A549 (cell line): ENCODE data around the gene APC. TPM values are rescaled to one million over a fixed set of nuclear protein-coding genes. Genes with fewer than 3 reads are reported as not detected.

Experiments used
- ATAC-seq, 2 experiments: fragments of 200-7000 bp in 1 of 2; fragments of >200 bp in 1 of 2; cut with Nextera tagmentation in 1 of 2; cut with Tn5 transposase in 1 of 2; 3 replicates each; pipeline versions ENCODE4 v1.8.0 to v1.9.1; 2018 to 2020; ENCODE audit warnings: mild to moderate bottlenecking in 1 of 2, moderate library complexity in 1 of 2
- CTCF ChIA-PET: fragments of 300-600 bp; sonication (Branson Sonifier 250); formaldehyde crosslinking; extraction: SDS; loops from one replicate; lab custom pipeline; 2021; ENCODE audit warnings: antibody characterized with exemption, inconsistent platforms; lab: Yijun Ruan, JAX
- POLR2A ChIA-PET: fragments of 350-600 bp; formaldehyde crosslinking; extraction: SDS; loops from one replicate; lab custom pipeline; 2021; ENCODE audit warnings: antibody characterized with exemption, inconsistent platforms; lab: Yijun Ruan, JAX
- DNase-seq, 2 experiments: peaks; one replicate each; pipeline versions ENCODE4 v3.0.0 to v3.0.0-alpha.2; 2011 to 2016; ENCODE audit warnings: low read depth in 1 of 2, low spot score in 1 of 2
- FAIRE-seq: peaks from 2 replicates; lab custom pipeline; 2011; peaks lifted over from hg19 to GRCh38; lab: Jason Lieb, UNC
- H3K27ac ChIP-seq, 2 experiments: fragments of >200 bp; sonication (Bioruptor Twin); formaldehyde crosslinking; 3 replicates each; pipeline ENCODE4 v1.5.1; 2016 to 2017
- H3K4me1 ChIP-seq: fragments of >200 bp; sonication (Bioruptor Twin); formaldehyde crosslinking; 3 replicates; pipeline ENCODE4 v1.6.1; 2016
- H3K4me2 ChIP-seq: fragments of >200 bp; sonication (Bioruptor Twin); formaldehyde crosslinking; 3 replicates; pipeline ENCODE4 v1.6.1; 2016
- H3K4me3 ChIP-seq: fragments of >200 bp; sonication (Bioruptor Twin); formaldehyde crosslinking; 3 replicates; pipeline ENCODE4 v1.5.1; 2016
- H3K9me3 ChIP-seq: fragments of >200 bp; sonication (Bioruptor Twin); formaldehyde crosslinking; 3 replicates; pipeline ENCODE4 v1.6.1; 2016
- CBX8 ChIP-seq: fragments of 200-600 bp; sonication (generic); IDR thresholded peaks from 2 replicates; pipeline ENCODE4 v1.6.1; 2016
- CEBPB ChIP-seq, 2 experiments: fragments of >200 bp in 1 of 2; sonication (Bioruptor Twin) in 1 of 2; formaldehyde crosslinking in 1 of 2; IDR thresholded peaks; 2 replicates each; pipeline ENCODE4 v1.6.1; 2012 to 2016
- EHMT2 ChIP-seq: fragments of 200-600 bp; sonication (generic); IDR thresholded peaks from 2 replicates; pipeline ENCODE4 v1.6.1; 2016; ENCODE audit warnings: antibody characterized with exemption, low read depth, mild to moderate bottlenecking, moderate library complexity
- EP300 ChIP-seq, 2 experiments: fragments of >200 bp; sonication (Bioruptor Twin); formaldehyde crosslinking; IDR thresholded peaks; 2 replicates in 1 of 2; 3 replicates in 1 of 2; pipeline ENCODE4 v1.6.1; 2016 to 2017
- ESRRA ChIP-seq: fragments of 150-350 bp; IDR thresholded peaks from 2 replicates; pipeline ENCODE4 v1.6.1; 2014; ENCODE audit warnings: mild to moderate bottlenecking, low read length, borderline replicate concordance
- FOSL2 ChIP-seq, 2 experiments: fragments of 450-650 bp in 1 of 2; fragments of >200 bp in 1 of 2; sonication (Bioruptor Twin) in 1 of 2; formaldehyde crosslinking; IDR thresholded peaks; 2 replicates each; pipeline versions ENCODE4 v1.5.0 to v1.6.1; 2016 to 2020; ENCODE audit warnings: mild to moderate bottlenecking in 1 of 2, moderate library complexity in 1 of 2
- FOXS1 ChIP-seq: fragments of 250-450 bp; sonication (Bioruptor Pico); IDR thresholded peaks from 2 replicates; pipeline ENCODE4 v1.5.0; 2020; ENCODE audit warnings: mild to moderate bottlenecking, moderate library complexity
- GATA3 ChIP-seq: IDR thresholded peaks from 2 replicates; pipeline ENCODE4 v1.6.1; 2012; ENCODE audit warnings: borderline replicate concordance
- HDAC2 ChIP-seq: fragments of 200-600 bp; sonication (generic); IDR thresholded peaks from 2 replicates; pipeline ENCODE4 v1.6.1; 2016
- HOXB13 ChIP-seq: fragments of 250-450 bp; sonication (Bioruptor Pico); IDR thresholded peaks from 2 replicates; pipeline ENCODE4 v1.5.0; 2020; ENCODE audit warnings: low read depth, mild to moderate bottlenecking, moderate library complexity
- HOXB5 ChIP-seq: fragments of 250-450 bp; sonication (Bioruptor Pico); IDR thresholded peaks from 2 replicates; pipeline ENCODE4 v1.5.0; 2020; ENCODE audit warnings: mild to moderate bottlenecking, moderate library complexity
- JUN ChIP-seq, 2 experiments: fragments of >200 bp; sonication (Bioruptor Twin); formaldehyde crosslinking; IDR thresholded peaks; 2 replicates in 1 of 2; 3 replicates in 1 of 2; pipeline ENCODE4 v1.6.1; 2016 to 2017
- MAZ ChIP-seq: fragments of 150-350 bp; IDR thresholded peaks from 2 replicates; pipeline ENCODE4 v1.6.1; 2014; ENCODE audit warnings: antibody characterized with exemption, low read depth, low read length, borderline replicate concordance
- NPAS2 ChIP-seq: fragments of 250-450 bp; sonication (Bioruptor Pico); IDR thresholded peaks from 2 replicates; pipeline ENCODE4 v1.8.0; 2022; ENCODE audit warnings: mild to moderate bottlenecking, moderate library complexity, borderline replicate concordance
- PHF8 ChIP-seq: fragments of 200-600 bp; sonication (generic); IDR thresholded peaks from 2 replicates; pipeline ENCODE4 v1.6.1; 2016; ENCODE audit warnings: low read depth, mild to moderate bottlenecking, antibody characterized with exemption, moderate library complexity, borderline replicate concordance
- RARB ChIP-seq: fragments of 250-450 bp; sonication (Bioruptor Pico); IDR thresholded peaks from 2 replicates; pipeline ENCODE4 v1.8.0; 2021; ENCODE audit warnings: mild to moderate bottlenecking, moderate library complexity
- RCOR1 ChIP-seq: fragments of 150-350 bp; IDR thresholded peaks from 2 replicates; pipeline ENCODE4 v1.6.1; 2014; ENCODE audit warnings: antibody characterized with exemption, low read length, low read depth
- RNF2 ChIP-seq: fragments of 200-600 bp; sonication (generic); IDR thresholded peaks from 2 replicates; pipeline ENCODE4 v1.6.1; 2016; ENCODE audit warnings: low read depth, mild to moderate bottlenecking, antibody characterized with exemption, moderate library complexity, borderline replicate concordance
- TFCP2L1 ChIP-seq: fragments of 250-450 bp; sonication (Bioruptor Pico); IDR thresholded peaks from 2 replicates; pipeline ENCODE4 v1.5.0; 2021; ENCODE audit warnings: mild to moderate bottlenecking
- ZFP36 ChIP-seq: fragments of 450-650 bp; IDR thresholded peaks from 2 replicates; pipeline ENCODE4 v1.6.1; 2014; ENCODE audit warnings: borderline replicate concordance; ENCODE audit not compliant: partially characterized antibody
- ZNF302 ChIP-seq: fragments of 250-450 bp; sonication (Bioruptor Pico); IDR thresholded peaks from 2 replicates; pipeline ENCODE4 v1.9.0; 2021; ENCODE audit warnings: inconsistent platforms, mild to moderate bottlenecking, moderate library complexity
- ZSCAN20 ChIP-seq: fragments of 250-450 bp; sonication (Bioruptor Pico); IDR thresholded peaks from 2 replicates; pipeline ENCODE4 v1.8.0; 2022; ENCODE audit warnings: mild to moderate bottlenecking, moderate library complexity
- WGBS: methylation state at CpG from one replicate; pipeline ENCODE4 v1.1.6; 2017; ENCODE audit errors: missing lambda C conversion rate; 5-methylcytosine and 5-hydroxymethylcytosine counted together
- polyA plus RNA-seq, 4 experiments: library from polyadenylated mRNA; depleted of rRNA in 3 of 4; stranded (reverse); fragments of >200 nt; fragmentation: RNase III in 1 of 4; extraction: RNeasy Plus Mini Kit Qiagen cat#74134 plus additional on column Dnase treatment in 1 of 4; gene quantifications; 2 replicates in 3 of 4; 3 replicates in 1 of 4; pipeline ENCODE4 v1.2.3, GENCODE V29; 2011 to 2017
- TF ChIP-seq, protein P1 (sequence below): fragments of 450-650 bp; IDR thresholded peaks from 2 replicates; pipeline ENCODE4 v1.6.1; 2014; ENCODE audit warnings: antibody characterized with exemption
- TF ChIP-seq, protein P2 (sequence below): fragments of >200 bp; sonication (Bioruptor Twin); formaldehyde crosslinking; IDR thresholded peaks from 3 replicates; pipeline ENCODE4 v1.6.1; 2016
- TF ChIP-seq, protein P3 (sequence below): IDR thresholded peaks from 2 replicates; pipeline ENCODE4 v1.6.1; 2012
- TF ChIP-seq, protein P4 (sequence below): IDR thresholded peaks from 2 replicates; pipeline ENCODE4 v1.6.1; 2012; ENCODE audit warnings: low read depth, borderline replicate concordance
- TF ChIP-seq, protein P5 (sequence below): fragments of >200 bp; sonication (Bioruptor Twin); formaldehyde crosslinking; IDR thresholded peaks from 2 replicates; pipeline ENCODE4 v1.6.1; 2016
- TF ChIP-seq, protein P6 (sequence below): fragments of 200-600 bp; sonication (generic); IDR thresholded peaks from 2 replicates; pipeline ENCODE4 v1.6.1; 2016; ENCODE audit warnings: antibody characterized with exemption, mild to moderate bottlenecking, moderate library complexity

APC gene
- polyA plus RNA-seq, 2 of the 4 experiments (the other 2 are of a cell fraction): 10.6 to 21.2 TPM

DNA sequence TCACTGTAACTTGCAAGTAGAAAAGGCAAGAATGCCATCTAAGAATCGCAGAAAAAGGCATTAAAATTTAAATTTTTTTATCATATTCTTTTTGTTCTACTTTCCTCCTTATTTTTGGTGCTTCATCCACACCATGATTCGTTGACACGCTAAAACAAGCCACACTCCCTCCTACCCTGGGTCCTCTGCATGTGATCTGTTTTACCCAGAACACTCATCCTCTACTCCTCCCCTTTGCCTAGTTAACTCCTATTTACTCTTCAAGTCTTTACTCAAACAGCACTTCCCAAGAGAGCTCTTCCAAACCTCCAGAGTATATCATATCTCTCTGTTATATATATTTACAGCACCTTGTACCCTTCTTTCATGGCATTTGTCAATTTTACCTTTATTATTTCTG is 62.0 kb downstream of the APC start:
- no peaks in the 10 kb centered on the region for H3K9me3 ChIP-seq
- TF ChIP-seq, protein P1, sequence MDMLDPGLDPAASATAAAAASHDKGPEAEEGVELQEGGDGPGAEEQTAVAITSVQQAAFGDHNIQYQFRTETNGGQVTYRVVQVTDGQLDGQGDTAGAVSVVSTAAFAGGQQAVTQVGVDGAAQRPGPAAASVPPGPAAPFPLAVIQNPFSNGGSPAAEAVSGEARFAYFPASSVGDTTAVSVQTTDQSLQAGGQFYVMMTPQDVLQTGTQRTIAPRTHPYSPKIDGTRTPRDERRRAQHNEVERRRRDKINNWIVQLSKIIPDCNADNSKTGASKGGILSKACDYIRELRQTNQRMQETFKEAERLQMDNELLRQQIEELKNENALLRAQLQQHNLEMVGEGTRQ: no peak
- TF ChIP-seq ZFP36 (no peak), CBX8 (no peak), CEBPB (IDR thresholded peaks at IDR 0.05) (no peak), HDAC2 (no peak), ZSCAN20 (no peak), HOXB13 (CRISPR knock-in tag) (no peak), ESRRA (no peak), JUN (IDR thresholded peaks at IDR 0.05) (no peak), TFCP2L1 (CRISPR knock-in tag) (no peak), MAZ (no peak)
- H3K27ac ChIP-seq: no peak overlapping the region
- POLR2A ChIA-PET: no interaction called here
- H3K4me2 ChIP-seq: no peak overlapping the region
- 81% methylated on average over 3 of the region's 3 CpGs for WGBS
- H3K4me1 ChIP-seq: peaks cover 34% of the 10 kb centered on the region
- DNase-seq: no peak
- H3K4me3 ChIP-seq: no peak overlapping the region
- ATAC-seq: no peak
- CTCF ChIA-PET: no interaction called here
- no peak for FAIRE-seq

DNA sequence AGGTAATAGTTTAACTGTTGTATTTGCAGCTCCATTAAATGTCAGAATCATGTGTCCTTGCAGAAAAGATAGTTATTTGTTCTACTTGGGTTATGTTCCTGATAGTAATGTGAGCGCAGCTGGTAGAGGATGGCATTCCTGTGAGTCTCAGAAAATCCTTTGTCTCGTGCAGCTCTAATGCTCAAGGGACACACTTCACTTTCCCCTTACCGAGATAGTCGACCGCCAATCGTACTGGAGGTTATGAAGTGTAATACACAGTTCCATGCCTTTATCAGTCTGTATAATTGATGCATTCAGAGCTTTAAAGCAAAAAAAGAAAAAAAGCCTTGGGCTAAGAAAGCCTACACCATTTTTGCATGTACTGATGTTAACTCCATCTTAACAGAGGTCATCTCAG is 63.2 kb downstream of the APC start:
- POLR2A ChIA-PET: no interaction called here
- Histone ChIP-seq H3K9me3 (no peaks in the 10 kb centered on the region), H3K4me1 (peaks cover 27% of the 10 kb centered on the region)
- TF ChIP-seq RARB (no peak), RCOR1 (no peak), FOSL2 (IDR thresholded peaks at IDR 0.05) (no peak), FOSL2 (CRISPR knock-in tag; IDR thresholded peaks at IDR 0.05) (no peak), TFCP2L1 (CRISPR knock-in tag) (no peak), HOXB13 (CRISPR knock-in tag) (no peak), ZSCAN20 (no peak), FOXS1 (CRISPR knock-in tag) (no peak), ESRRA (no peak), ZNF302 (CRISPR knock-in tag) (no peak), RNF2 (no peak), EHMT2 (no peak)
- TF ChIP-seq, protein P2, sequence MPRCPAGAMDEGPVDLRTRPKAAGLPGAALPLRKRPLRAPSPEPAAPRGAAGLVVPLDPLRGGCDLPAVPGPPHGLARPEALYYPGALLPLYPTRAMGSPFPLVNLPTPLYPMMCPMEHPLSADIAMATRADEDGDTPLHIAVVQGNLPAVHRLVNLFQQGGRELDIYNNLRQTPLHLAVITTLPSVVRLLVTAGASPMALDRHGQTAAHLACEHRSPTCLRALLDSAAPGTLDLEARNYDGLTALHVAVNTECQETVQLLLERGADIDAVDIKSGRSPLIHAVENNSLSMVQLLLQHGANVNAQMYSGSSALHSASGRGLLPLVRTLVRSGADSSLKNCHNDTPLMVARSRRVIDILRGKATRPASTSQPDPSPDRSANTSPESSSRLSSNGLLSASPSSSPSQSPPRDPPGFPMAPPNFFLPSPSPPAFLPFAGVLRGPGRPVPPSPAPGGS: no peak
- TF ChIP-seq, protein P3, sequence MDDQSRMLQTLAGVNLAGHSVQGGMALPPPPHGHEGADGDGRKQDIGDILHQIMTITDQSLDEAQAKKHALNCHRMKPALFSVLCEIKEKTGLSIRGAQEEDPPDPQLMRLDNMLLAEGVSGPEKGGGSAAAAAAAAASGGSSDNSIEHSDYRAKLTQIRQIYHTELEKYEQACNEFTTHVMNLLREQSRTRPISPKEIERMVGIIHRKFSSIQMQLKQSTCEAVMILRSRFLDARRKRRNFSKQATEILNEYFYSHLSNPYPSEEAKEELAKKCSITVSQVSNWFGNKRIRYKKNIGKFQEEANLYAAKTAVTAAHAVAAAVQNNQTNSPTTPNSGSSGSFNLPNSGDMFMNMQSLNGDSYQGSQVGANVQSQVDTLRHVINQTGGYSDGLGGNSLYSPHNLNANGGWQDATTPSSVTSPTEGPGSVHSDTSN: no peak
- TF ChIP-seq, protein P4, sequence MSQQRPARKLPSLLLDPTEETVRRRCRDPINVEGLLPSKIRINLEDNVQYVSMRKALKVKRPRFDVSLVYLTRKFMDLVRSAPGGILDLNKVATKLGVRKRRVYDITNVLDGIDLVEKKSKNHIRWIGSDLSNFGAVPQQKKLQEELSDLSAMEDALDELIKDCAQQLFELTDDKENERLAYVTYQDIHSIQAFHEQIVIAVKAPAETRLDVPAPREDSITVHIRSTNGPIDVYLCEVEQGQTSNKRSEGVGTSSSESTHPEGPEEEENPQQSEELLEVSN: no peak
- TF ChIP-seq, all 56 proteins: peak for 0
- CTCF ChIA-PET: no interaction called here
- H3K4me3 ChIP-seq: no peak overlapping the region
- DNase-seq: no peak
- 95% methylated on average over 6 of the region's 6 CpGs for WGBS
- no peak overlapping the region for H3K27ac ChIP-seq
- no peak for ATAC-seq
- FAIRE-seq: no peak
- no peak overlapping the region for H3K4me2 ChIP-seq

DNA sequence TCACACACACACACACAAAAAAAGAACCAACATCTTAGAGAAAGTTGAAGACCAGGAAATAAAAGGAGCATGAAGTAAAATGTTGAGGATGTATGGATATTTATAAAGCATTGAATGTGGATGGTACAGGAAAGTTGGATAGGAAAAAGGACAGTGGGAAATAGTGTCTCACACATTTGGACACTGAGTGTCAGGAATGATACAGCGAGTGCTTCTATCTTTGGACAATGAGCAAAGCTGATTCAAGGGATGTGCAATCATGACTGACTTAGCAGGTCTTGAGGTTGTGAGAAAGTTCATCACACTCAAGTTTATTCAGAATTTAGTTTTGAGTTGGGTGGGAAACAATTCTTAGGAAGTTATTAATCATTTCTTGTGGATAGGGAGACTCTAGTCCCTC is 73.3 kb downstream of the APC start:
- Histone ChIP-seq H3K9me3 (no peaks in the 10 kb centered on the region), H3K4me3 (no peak overlapping the region), H3K4me2 (no peak overlapping the region), H3K4me1 (no peaks in the 10 kb centered on the region), H3K27ac (no peak overlapping the region)
- ChIA-PET POLR2A (no interaction called here), CTCF (no interaction called here)
- FAIRE-seq (no peak), ATAC-seq (no peak), DNase-seq (no peak)
- 100% methylated on average over 1 of the region's 1 CpG for WGBS
- TF ChIP-seq EP300 (IDR thresholded peaks at IDR 0.05) (no peak), ZSCAN20 (no peak), NPAS2 (CRISPR knock-in tag) (no peak), PHF8 (no peak), HOXB5 (no peak), ZFP36 (no peak), HOXB13 (CRISPR knock-in tag) (no peak), CBX8 (no peak), GATA3 (no peak)
- TF ChIP-seq, protein P5, sequence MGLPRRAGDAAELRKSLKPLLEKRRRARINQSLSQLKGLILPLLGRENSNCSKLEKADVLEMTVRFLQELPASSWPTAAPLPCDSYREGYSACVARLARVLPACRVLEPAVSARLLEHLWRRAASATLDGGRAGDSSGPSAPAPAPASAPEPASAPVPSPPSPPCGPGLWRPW: no peak
- TF ChIP-seq, protein P6, sequence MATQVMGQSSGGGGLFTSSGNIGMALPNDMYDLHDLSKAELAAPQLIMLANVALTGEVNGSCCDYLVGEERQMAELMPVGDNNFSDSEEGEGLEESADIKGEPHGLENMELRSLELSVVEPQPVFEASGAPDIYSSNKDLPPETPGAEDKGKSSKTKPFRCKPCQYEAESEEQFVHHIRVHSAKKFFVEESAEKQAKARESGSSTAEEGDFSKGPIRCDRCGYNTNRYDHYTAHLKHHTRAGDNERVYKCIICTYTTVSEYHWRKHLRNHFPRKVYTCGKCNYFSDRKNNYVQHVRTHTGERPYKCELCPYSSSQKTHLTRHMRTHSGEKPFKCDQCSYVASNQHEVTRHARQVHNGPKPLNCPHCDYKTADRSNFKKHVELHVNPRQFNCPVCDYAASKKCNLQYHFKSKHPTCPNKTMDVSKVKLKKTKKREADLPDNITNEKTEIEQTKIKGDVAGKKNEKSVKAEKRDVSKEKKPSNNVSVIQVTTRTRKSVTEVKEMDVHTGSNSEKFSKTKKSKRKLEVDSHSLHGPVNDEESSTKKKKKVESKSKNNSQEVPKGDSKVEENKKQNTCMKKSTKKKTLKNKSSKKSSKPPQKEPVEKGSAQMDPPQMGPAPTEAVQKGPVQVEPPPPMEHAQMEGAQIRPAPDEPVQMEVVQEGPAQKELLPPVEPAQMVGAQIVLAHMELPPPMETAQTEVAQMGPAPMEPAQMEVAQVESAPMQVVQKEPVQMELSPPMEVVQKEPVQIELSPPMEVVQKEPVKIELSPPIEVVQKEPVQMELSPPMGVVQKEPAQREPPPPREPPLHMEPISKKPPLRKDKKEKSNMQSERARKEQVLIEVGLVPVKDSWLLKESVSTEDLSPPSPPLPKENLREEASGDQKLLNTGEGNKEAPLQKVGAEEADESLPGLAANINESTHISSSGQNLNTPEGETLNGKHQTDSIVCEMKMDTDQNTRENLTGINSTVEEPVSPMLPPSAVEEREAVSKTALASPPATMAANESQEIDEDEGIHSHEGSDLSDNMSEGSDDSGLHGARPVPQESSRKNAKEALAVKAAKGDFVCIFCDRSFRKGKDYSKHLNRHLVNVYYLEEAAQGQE: no peak
